HepG2 (cell line): ENCODE data around the gene RHOBTB1.
"Not testable (repeated sequence)": the region's sequence is repeated elsewhere in the genome, so short reads cannot be mapped to it uniquely, and the experiment has no call there.

ENCODE experiments used
- CTCF ChIP-seq: sonication (generic); formaldehyde crosslinking; IDR thresholded peaks from 2 replicates; pipeline ENCODE4 v1.5.0; 2020; ENCODE audit warnings: mild to moderate bottlenecking, missing genetic modification reagents, moderate library complexity
- HDAC2 ChIP-seq: sonication (generic); formaldehyde crosslinking; IDR thresholded peaks from 2 replicates; pipeline ENCODE4 v1.4.0; 2020; ENCODE audit warnings: missing genetic modification reagents
- JUND ChIP-seq: sonication (generic); formaldehyde crosslinking; IDR thresholded peaks from 2 replicates; pipeline ENCODE4 v1.8.0; 2022; ENCODE audit warnings: mild to moderate bottlenecking, missing genetic modification reagents
- MAX ChIP-seq: IDR thresholded peaks from 2 replicates; pipeline ENCODE4 v1.6.1; 2012; ENCODE audit warnings: inconsistent platforms
- NFAT5 ChIP-seq: sonication (generic); formaldehyde crosslinking; IDR thresholded peaks from 2 replicates; pipeline ENCODE4 v1.4.0; 2020; ENCODE audit warnings: missing genetic modification reagents
- RFXAP ChIP-seq: sonication (generic); formaldehyde crosslinking; IDR thresholded peaks from 2 replicates; pipeline ENCODE4 v1.4.0; 2020; ENCODE audit warnings: missing genetic modification reagents, borderline replicate concordance
- SIN3A ChIP-seq: IDR thresholded peaks from 2 replicates; pipeline ENCODE4 v1.6.1; 2011; ENCODE audit warnings: low read depth, mild to moderate bottlenecking, control low read depth, low read length, borderline replicate concordance
- SRF ChIP-seq: IDR thresholded peaks from 2 replicates; pipeline ENCODE4 v1.6.1; 2011; ENCODE audit warnings: mild to moderate bottlenecking, low read depth, low read length, moderate library complexity
- TF ChIP-seq, protein P1 (sequence below), 2 experiments: IDR thresholded peaks; 2 replicates each; pipeline ENCODE4 v1.6.1; 2011 to 2012; ENCODE audit warnings: low read length in 2 of 2, borderline replicate concordance in 1 of 2, low read depth in 1 of 2, mild to moderate bottlenecking in 1 of 2, moderate library complexity in 1 of 2
- TF ChIP-seq, protein P2 (sequence below): sonication (generic); formaldehyde crosslinking; IDR thresholded peaks from 2 replicates; pipeline ENCODE4 v1.8.1; 2023; ENCODE audit warnings: missing genetic modification reagents, inconsistent platforms, borderline replicate concordance
- TF ChIP-seq, protein P3 (sequence below): sonication (generic); formaldehyde crosslinking; IDR thresholded peaks from 2 replicates; pipeline ENCODE4 v1.4.0; 2020; ENCODE audit warnings: missing genetic modification reagents, mild to moderate bottlenecking, borderline replicate concordance

- not testable (repeated sequence) for TF ChIP-seq RFXAP (CRISPR knock-in tag); MAX; HDAC2 (CRISPR knock-in tag); NFAT5; CTCF; SIN3A; SRF; JUND (CRISPR knock-in tag)
- TF ChIP-seq, protein P1, sequence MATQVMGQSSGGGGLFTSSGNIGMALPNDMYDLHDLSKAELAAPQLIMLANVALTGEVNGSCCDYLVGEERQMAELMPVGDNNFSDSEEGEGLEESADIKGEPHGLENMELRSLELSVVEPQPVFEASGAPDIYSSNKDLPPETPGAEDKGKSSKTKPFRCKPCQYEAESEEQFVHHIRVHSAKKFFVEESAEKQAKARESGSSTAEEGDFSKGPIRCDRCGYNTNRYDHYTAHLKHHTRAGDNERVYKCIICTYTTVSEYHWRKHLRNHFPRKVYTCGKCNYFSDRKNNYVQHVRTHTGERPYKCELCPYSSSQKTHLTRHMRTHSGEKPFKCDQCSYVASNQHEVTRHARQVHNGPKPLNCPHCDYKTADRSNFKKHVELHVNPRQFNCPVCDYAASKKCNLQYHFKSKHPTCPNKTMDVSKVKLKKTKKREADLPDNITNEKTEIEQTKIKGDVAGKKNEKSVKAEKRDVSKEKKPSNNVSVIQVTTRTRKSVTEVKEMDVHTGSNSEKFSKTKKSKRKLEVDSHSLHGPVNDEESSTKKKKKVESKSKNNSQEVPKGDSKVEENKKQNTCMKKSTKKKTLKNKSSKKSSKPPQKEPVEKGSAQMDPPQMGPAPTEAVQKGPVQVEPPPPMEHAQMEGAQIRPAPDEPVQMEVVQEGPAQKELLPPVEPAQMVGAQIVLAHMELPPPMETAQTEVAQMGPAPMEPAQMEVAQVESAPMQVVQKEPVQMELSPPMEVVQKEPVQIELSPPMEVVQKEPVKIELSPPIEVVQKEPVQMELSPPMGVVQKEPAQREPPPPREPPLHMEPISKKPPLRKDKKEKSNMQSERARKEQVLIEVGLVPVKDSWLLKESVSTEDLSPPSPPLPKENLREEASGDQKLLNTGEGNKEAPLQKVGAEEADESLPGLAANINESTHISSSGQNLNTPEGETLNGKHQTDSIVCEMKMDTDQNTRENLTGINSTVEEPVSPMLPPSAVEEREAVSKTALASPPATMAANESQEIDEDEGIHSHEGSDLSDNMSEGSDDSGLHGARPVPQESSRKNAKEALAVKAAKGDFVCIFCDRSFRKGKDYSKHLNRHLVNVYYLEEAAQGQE (IDR thresholded peaks at IDR 0.05; ENCODE audit: borderline replicate concordance in 1 of 2, low read depth in 1 of 2, low read length in 2 of 2) = not testable (repeated sequence)
- TF ChIP-seq, protein P2, sequence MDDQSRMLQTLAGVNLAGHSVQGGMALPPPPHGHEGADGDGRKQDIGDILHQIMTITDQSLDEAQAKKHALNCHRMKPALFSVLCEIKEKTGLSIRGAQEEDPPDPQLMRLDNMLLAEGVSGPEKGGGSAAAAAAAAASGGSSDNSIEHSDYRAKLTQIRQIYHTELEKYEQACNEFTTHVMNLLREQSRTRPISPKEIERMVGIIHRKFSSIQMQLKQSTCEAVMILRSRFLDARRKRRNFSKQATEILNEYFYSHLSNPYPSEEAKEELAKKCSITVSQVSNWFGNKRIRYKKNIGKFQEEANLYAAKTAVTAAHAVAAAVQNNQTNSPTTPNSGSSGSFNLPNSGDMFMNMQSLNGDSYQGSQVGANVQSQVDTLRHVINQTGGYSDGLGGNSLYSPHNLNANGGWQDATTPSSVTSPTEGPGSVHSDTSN (CRISPR knock-in tag) = not testable (repeated sequence)
- TF ChIP-seq, protein P3, sequence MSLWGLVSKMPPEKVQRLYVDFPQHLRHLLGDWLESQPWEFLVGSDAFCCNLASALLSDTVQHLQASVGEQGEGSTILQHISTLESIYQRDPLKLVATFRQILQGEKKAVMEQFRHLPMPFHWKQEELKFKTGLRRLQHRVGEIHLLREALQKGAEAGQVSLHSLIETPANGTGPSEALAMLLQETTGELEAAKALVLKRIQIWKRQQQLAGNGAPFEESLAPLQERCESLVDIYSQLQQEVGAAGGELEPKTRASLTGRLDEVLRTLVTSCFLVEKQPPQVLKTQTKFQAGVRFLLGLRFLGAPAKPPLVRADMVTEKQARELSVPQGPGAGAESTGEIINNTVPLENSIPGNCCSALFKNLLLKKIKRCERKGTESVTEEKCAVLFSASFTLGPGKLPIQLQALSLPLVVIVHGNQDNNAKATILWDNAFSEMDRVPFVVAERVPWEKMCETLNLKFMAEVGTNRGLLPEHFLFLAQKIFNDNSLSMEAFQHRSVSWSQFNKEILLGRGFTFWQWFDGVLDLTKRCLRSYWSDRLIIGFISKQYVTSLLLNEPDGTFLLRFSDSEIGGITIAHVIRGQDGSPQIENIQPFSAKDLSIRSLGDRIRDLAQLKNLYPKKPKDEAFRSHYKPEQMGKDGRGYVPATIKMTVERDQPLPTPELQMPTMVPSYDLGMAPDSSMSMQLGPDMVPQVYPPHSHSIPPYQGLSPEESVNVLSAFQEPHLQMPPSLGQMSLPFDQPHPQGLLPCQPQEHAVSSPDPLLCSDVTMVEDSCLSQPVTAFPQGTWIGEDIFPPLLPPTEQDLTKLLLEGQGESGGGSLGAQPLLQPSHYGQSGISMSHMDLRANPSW (CRISPR knock-in tag) = not testable (repeated sequence)
These were observed 28.2 kb upstream of the RHOBTB1 start for GRCh38 chr10:60972181-60972580.
